Measurements from ENCODE around the gene CFAP61. TPM values are rescaled to one million over a fixed set of nuclear protein-coding genes. Genes with fewer than 3 reads are reported as not detected.

Gene CFAP61
- total RNA-seq, 1 donor from 2014 or later = 2.0 TPM

DNA sequence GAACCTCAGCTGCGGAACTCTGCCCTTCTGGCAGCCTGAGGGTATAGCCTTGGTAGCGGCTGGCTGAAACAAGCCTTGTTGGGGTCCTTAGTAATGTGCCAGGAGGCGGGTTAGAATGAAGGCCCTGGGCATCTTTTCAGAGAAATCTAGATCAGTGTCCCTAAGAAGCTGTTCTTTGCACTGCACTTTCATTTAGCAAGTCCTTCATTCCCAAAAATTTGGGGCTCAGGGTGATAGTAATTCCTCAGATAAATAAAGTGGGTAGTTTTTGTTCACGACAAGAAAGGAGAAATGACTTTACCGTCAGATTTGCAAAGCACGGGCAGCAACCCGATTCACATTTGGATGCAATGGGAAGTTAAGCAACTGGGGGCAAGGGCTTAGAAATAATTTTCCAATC is 318.8 kb downstream of the CFAP61 start:
- no peak for FAIRE-seq
- no peak for DNase-seq (ENCODE audit: low spot score in 2 of 2)

DNA sequence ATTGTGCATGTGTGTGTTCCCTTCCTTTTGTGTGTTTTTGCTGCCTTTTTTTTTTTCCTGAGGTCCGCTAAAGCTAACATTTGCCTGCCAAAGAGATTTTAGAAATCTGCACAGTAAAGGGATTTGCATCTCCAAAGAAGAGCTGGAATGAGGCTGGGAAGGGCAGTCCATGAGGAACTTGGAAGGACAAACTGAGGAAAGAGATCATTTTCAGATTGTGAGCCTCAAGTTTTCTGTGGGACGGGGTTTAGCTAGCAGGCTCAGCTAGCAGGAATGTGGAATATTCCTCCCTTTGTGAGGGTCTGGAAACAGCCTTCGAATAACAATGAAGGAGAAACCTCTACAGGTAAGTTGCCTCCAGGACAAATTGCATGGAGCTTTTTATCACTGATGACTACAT is 319.3 kb downstream of the CFAP61 start:
- no peak for DNase-seq (ENCODE audit: low spot score in 2 of 2)
- no peak for FAIRE-seq

DNA sequence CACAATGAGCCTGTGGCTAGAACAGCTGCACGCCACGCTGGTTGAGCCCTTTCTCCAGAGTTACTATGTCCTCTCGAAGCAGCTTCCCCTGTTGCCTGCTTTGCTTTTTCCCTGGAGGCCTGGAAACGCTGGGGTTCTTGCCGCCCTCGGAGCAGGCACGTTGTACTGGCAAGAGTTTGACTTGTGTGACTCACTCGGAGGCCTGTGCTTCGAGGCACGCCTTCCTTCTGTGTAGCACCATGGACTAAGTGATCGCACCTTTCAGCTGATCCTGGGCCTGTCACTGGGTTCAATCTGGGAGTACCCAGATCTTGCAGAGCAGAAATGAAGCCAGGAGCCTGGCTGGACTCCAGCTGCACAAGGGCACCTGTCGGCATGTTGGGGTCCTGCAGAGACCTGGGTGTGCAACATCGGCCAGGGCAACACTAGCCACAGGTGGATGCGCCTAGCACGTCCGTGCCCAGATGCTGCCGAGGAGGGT is 320.8 kb downstream of the CFAP61 start:
- DNase-seq (ENCODE audit: low spot score in 2 of 2) (no peak), FAIRE-seq (no peak)

DNA sequence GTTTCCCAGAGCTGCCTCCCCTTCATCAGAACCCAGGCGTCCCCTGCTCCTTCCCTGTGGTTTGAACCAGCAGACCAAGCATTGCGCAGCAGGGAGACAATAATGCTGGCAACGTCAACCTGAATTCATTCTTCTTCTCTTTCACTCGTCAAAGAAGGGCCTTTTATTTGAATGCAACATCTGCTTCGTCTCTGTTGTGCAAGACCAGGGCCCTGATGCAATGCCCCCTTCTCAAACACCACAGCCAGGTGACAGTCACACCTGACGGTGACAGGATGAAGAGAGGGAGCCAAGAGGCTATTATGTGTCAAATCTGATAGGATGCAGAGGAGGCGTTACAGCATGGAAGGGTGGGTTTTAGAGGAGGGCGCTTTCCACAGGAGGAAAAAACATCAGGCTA is 323.5 kb downstream of the CFAP61 start:
- DNase-seq (ENCODE audit: low spot score in 2 of 2) = no peak
- FAIRE-seq = no peak

DNA sequence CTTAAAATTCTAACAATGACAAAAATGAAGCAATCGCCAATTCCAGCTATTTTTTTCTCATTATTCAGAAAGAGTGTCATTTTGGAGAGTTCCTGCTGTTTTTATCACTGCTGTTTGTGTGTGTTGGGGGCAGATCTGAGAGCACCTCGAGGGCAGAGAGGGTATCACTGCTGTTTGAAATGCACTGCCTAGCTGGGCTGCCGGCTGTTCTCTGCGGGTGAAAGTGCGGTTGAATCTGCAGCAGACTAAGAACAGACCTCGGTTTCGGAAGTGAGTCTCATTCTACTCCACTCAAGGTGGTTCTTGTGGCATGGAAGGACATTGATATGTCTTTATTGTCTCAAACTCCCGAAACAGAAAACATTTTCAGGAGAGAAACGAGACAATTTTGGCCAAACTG is 333.9 kb downstream of the CFAP61 start:
- DNase-seq (ENCODE audit: low spot score in 2 of 2) (no peak), FAIRE-seq (no peak)

DNA sequence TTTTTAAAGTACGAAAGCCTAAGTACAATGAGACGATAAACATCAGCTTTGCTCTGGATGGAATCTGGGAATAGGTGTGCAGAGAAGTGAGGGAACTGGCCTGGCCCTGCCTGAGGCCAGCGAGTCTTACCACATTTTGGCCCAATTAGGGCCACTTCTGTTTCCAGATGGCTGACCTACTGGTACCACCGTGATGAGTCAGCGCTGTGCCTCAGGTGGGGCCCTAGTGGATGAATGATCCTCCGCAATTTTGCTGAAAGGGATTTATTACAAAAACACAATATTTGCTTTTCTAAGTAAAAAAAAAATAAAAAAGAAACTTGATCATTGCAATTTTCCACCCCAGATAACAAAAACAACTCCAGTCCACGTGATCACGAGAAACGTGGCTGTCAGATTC is 338.1 kb downstream of the CFAP61 start:
- no peak for FAIRE-seq
- DNase-seq (ENCODE audit: low spot score in 2 of 2) = no peak

DNA sequence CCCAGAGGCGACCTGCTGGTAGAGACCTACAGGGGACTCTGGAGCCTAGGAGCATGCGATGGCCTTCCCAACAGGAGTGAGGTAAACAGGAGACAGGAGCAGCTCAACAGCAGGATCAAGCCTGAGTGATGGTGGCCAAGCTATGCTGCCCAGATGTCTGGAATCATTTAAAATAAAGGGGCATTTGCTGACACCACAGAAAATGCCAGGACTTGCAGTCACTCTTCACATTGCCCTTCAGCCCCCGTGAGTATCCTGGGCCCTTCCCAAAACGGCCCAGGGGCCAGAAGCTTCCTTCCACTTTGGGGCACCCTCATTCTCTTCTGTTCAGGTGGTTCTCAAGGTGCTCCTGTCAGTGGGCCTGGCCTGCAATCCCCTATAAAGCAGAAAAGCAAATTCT is 338.8 kb downstream of the CFAP61 start:
- no peak for FAIRE-seq

DNA sequence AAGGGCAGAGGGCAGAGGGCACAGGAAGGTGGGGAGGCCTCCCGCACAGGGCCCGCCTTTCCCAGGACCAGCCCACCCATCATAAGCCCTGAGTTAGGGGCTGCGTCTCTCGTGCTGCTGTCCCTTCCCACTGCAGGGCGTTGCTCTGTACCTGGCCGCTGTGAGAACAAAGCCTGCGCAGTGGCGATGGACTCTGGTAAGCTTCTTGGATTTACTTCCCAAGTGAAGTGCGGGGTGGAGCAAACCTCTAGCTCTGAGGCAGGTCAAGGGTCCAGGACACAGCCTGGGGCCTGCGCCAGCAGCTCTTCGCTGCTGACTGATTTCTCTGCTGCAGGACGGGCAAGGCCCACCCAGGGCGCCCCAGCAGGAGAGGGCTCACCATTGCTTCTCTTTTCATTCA is 339.4 kb downstream of the CFAP61 start:
- FAIRE-seq (no peak), DNase-seq (ENCODE audit: low spot score in 2 of 2) (no peak)

More for the DNA sequence above, 338.8 kb downstream of the CFAP61 start:
- DNase-seq (ENCODE audit: low spot score in 2 of 2) = no peak

DNA sequence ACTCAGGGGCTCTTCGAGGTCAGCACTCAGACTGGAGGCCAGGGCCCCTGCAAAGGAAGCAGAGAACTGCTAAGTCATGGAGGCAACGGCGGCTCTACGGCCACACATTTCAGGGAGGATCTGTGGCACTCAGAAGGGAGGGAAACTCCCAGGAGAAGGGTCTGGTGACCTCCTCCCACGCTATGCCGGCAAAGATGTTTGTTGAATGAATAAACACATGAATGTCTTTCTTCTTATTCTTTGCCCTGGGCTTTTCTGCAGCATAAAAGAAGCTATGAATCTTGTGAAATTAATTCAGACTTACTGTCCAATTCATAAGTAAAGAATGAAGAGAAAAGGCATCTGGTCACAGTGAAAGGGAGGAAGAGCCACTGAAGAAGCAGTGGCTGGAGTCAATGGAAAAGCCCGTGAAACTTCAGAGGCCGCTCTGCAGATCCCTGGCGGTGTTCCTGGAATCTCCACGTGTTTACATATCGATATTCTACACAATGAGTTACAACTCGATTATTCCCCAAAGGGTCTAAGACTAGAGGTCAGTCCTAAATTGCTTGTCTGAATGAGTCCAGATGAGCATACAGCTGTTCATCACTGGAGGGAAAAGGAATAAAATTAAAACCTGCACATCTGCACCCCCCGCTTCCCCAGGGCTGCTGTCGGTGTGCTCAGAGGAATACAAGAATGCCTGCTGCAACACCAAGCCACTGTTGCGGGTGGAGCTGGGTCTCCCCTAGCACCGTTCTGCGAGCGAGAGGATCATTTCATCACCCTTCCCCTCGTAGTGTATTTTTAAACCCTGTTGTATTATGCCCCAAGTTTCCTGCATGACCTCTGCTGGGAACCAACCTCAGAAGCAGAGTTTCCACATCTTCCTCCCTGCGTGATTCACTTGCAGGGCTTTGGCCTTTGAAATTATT is 341.1 kb downstream of the CFAP61 start:
- DNase-seq (ENCODE audit: low spot score in 2 of 2) = no peak
- no peak for FAIRE-seq

DNA sequence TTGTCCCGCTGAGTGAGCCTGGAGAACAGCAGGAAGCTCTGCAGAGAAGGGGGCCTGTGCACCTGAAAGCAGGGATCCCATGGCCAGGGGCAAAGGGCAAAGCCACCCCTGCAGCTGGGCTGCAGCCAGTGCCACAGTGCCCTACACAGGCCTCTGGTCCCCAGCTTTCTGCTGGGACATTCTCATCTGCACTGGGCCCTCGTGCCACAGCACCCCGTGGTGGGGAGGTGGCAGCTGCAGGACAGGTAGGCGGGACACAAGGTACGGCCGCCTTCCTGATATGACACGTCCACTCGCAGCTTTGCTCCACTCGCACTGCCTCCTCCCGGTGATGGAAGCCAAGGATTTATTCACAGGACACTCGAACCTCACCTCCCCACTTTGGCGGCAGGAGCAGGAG is 342.8 kb downstream of the CFAP61 start:
- FAIRE-seq (no peak), DNase-seq (ENCODE audit: low spot score in 2 of 2) (no peak)

DNA sequence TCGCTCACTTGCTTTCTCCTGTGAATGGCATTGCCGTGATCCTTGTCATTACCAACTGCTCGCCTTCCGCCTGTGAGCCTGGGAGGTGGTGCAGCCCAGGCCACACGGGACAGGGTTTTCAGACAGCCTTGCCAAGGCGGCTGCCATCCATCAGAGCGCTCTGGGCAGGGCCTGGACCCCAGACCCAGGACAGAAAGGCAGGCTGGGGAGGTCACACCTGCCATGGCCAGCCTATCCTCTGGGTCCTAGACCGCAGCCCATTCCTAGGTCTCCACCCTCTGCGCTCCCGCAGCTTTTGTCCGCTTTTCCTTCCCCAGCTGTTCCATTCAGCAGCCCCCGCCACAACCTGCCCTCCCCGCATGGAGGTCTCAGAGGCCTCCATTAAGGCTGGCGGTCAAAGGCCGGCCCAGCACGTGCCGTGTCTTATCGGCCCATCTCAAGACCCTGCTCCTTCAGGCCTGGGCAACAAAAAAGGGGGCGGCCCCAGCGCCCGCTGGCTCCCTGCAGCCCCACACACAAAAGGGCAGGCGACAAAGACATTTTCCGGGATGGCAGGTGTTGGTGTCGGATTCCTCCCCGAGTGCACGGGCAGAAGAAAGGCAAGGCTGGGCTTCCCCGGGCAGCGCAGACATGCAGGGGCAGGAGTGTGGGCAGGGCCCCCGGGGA is 343.7 kb downstream of the CFAP61 start:
- FAIRE-seq (no peak), DNase-seq (ENCODE audit: low spot score in 2 of 2) (no peak)

DNA sequence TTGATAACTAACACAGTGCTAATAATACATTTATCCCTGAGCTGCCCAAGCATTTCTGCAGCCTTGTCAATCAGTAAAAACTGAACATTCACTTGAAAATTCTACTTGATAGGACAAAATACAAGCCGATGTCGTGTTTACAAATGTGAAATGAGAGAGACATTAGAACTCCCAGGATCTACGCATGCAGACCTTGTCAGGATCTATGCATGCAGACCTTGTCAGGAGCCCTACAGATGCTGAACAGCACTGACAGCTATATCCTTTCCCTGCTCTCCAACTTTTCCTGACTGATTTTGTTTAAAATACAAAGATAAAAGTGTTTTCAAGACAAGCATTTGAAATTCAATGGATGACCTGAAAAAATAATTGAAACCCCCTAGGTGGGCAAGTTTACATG is 344.5 kb downstream of the CFAP61 start:
- FAIRE-seq = no peak
- no peak for DNase-seq (ENCODE audit: low spot score in 2 of 2)

DNA sequence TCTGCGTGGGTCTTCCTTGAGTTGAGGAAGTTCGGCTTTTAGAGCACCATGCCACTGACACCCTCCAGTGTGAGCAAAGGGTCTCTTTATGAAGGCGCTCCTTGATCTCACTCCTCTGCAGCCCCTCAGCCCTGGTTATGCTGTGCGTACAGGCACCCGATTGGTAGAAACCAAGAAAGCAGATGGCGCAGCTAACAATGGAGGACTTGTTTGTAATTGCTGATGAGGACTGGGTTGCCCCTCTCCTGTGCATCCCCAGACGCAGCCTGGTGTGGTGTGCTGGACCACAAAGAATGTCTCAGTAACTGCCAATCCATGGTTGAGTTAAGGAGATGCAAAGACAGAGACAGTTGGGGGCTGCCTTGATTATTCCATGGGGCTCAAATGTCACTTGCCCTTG is 345.8 kb downstream of the CFAP61 start:
- DNase-seq (ENCODE audit: low spot score in 2 of 2) (no peak), FAIRE-seq (no peak)

DNA sequence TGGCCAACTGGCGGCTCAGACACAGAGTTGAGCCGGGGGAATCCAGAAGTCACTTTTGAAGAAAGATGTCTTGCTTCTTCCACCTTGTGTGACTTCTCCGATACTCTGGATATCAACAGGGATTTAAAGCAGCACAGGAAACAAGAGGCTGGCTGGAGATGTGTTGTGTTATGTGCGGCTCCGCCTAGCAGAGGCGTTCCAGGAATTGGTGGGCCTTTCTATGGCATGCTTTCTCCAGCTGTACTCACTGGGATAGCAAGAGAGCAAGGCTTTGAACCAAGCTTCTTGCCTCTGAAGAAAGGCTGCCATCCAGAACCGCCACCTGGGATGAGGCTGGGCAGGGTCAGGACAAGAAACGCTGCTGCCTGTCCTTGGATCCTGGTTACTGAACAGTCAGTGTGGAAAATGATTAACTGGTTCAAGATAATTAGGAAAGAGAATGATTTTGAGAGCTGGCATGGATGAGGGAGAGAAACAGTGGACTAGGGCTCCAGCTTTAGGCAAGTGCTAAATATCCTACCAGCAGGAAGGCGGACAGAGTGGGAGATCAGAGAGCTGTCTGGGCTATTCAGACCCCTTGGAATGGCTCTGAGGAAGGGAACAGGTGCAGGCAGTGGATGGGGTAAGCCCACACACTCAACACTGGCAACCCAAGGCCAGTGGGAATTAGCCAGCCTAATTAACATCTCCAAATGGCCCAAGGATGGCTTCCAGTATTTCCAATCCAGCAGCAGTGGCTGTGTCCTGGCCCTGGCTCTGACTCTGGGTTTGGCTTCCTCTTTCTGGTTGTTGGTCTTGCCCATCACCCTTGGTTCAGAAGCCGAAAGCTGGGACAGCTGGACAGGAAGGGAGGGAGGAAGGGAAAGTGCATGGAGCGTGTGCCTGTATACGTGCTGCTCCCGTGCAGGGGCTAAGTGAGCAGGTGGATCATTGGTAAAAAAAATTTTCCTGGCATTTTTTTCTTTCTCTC is 347.5 kb downstream of the CFAP61 start:
- FAIRE-seq (no peak), DNase-seq (ENCODE audit: low spot score in 2 of 2) (no peak)

DNA sequence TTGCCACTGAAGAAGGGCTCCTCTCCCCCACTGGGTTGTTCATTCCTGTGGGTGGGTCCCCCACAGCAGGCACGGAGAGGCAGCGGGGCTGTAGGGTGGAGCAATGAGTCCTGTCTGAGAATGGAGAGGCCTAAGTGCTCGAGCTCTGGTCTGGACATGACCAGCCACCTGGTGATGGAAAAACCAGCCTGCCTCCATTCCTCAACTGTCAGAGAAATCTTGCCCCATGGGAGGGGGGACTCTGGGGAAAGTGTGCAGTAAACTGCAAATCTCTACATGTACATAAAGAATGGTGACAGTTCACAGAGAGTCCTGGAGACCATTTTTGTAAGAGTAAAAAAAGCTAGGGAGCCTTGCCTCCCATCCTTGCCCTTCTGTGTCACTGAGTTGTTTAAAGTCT is 349.7 kb downstream of the CFAP61 start:
- no peak for DNase-seq (ENCODE audit: low spot score in 2 of 2)
- FAIRE-seq = no peak

DNA sequence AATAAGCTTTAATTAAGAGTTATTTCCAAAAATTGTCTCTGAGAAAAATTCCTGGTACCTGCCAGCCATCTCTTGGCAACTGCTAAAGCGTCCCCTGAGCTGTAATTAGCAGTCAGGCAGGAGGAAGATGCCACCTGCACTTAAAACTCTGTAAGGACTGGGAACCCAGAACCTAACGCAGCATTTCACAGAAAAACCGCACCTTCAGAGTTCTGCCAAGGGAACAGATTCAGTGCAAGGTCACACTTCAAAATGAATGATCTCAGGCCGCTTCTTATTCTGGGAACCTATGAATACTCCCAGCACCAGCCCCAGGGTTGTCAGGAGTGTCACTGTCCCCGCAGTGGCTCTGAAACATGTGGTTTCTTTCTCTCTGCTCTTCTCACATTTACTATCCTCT is 352.3 kb downstream of the CFAP61 start:
- FAIRE-seq (no peak), DNase-seq (ENCODE audit: low spot score in 2 of 2) (no peak)

DNA sequence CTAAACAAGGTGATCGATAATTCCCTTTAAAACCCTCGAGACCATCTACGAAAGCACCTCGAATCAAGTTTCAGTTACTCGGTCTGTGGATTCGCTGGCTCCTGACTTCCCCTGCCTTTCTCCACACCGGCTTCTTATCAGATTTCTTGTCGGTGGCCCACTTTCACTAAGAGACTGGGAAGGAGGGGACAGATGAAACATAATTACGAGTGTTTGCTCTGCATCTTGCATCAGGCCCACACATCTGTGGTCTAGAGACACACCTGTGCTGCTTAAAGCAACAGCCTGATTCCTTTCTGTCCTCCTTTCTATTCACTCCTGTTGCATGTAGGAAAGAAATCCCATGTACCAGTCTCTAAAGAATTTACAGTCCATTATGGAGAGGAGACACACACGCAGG is 353.3 kb downstream of the CFAP61 start:
- DNase-seq (ENCODE audit: low spot score in 2 of 2) (no peak), FAIRE-seq (no peak)

DNA sequence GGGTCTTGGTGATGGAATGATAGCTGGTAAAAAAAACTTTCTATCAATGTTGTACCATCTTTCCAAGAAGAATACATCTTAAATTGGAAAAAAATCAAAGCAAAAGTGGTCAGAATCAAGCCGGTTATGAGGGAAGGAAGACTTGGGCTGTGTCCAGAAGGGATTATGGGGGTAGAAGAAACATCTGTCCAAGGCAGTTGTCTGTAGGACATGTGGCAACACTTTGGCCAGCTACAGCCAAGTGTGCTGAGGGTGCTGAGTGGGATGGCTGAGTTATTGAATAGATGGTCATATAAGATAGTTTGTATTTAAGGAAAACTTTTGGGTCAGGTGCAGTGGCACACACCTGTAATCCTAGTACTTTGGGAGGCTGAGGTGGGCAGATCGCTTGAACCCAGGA is 354.0 kb downstream of the CFAP61 start:
- DNase-seq (ENCODE audit: low spot score in 2 of 2) = no peak
- no peak for FAIRE-seq

DNA sequence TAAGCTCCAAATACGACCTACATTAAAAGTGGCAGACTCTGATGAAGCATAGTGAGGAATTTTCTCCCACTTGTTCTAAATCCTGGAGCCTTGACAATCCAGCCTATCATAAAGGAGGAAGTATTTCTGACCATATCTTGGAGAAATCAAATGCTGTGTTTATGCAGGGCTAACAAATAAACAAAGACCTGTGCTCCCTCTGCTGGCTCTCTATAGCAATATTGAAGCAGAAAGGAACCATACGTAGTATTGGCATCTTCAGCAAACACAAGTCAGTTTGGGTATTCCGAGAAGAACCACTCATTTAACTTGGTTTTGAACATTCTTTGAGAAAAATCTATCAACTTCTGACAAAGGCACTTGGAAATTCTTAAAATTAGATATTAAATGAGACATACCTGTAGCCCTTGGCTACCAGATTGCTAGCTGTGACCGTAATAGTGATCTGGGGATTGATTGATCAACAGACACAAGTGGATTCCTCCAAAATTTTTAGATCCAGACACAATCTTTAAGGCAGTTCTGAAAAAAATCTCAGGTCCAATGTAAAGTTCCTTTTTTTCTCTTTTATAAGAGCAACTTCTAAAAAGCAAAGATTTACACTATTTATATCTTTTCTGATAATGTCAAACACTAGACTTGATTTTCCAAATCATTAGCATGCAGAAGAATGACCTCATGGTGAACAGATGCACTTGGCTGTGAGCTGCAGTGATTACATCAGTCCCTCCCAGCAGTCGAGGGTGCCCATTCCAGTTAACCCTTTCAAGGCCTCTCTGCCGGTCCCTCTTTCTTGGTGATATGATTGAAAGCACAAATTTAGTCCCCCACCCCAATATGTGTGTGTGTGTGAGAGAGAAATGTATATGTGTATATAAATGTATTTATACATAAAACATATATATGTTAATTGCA is 355.8 kb downstream of the CFAP61 start:
- FAIRE-seq (no peak), DNase-seq (ENCODE audit: low spot score in 2 of 2) (peak in 1 of 2 donors; percentile 47)

DNA sequence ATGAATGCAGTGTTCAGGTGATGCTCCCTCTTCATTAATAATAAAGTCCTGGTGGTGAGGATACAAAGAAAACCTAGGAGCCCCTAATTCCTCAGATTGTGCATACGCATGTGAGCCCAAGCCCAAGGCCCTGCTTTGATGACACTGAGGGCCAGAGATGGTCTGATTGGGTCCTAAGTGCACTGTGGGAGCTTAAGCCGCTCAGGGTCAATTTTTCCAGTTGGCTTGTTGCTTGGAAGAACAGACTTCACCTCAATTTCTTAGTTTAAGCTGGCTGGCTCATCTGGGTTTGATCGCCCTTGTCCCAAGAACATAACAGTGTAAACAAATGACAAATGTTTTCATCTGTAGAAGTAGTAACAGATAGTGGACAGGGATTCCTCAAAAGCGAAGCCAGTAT is 357.0 kb downstream of the CFAP61 start:
- FAIRE-seq (no peak), DNase-seq (ENCODE audit: low spot score in 2 of 2) (no peak)
